Stimulated activated CD8-positive, alpha-beta memory T cell treated with anti-CD3 and anti-CD28 coated beads, Interleukin-7, amount 100 ng/mL, for 1 hour (primary cell): ENCODE measurements around the gene TCF23.
"Not testable (repeated sequence)": the region's sequence is repeated elsewhere in the genome, so short reads cannot be mapped to it uniquely, and the experiment has no call there.

Experiments used
- DNase-seq, 2 donors: peaks; one replicate each; pipeline ENCODE4 v3.0.0-alpha.2; 2020; ENCODE audit warnings: low read depth in 2 of 2

Gene TCF23

DNA sequence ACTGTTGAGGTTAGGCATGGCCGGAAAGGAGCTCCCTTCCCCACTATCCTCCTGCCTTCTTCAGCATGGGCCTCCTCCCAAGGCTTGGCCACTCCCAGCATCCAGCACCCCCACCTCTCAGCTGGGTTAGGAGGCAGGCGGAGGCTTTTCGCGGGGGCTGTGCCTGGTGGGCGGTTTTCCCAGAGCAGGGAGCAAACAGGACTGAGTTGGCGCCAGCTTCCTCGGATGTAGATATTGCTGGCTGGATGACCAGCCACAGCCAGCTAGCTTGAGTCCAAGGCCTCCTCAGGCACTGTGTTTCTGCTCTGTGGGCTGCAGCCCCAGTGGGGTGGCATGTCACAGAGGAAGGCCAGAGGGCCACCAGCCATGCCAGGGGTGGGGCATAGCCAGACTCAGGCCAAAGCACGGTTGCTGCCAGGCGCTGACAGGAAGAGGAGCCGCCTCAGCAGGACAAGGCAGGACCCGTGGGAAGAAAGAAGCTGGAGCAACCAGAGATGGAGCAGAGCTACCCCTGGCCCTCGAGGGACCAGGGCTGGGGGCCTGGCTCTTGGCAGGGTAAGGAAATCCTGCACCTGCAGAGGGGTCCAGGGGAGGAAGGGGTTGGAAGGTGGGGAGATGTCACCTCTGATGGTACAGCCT lies at the start of gene TCF23:
TSS of gene TCF23 (plus strand) at position 204 of the 639 bp plus-strand sequence. CDS start at position 334, 130 bp downstream.
- DNase-seq = no peak

DNA sequence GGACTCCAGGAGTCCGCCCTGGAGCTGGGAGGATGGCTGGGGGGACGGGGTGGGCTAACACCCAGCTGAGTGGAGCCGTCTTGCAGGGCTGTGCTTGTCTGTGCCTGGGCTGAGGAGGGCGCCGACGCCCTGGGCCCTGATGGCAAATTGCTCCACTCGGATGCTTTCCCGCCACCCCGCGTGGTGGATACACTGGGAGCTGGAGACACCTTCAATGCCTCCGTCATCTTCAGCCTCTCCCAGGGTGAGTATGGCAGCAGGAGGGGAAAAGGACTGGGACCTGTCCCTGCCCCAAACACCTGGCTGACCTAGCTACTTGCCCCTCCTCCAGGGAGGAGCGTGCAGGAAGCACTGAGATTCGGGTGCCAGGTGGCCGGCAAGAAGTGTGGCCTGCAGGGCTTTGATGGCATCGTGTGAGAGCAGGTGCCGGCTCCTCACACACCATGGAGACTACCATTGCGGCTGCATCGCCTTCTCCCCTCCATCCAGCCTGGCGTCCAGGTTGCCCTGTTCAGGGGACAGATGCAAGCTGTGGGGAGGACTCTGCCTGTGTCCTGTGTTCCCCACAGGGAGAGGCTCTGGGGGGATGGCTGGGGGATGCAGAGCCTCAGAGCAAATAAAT lies 49.4 kb upstream of the TCF23 start:
- no peak for DNase-seq

DNA sequence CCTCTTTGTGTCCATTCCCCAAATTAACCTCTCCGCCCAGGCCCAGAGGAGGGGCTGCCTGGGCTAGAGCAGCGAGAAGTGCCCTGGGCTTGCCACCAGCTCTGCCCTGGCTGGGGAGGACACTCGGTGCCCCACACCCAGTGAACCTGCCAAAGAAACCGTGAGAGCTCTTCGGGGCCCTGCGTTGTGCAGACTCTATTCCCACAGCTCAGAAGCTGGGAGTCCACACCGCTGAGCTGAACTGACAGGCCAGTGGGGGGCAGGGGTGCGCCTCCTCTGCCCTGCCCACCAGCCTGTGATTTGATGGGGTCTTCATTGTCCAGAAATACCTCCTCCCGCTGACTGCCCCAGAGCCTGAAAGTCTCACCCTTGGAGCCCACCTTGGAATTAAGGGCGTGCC lies 48.8 kb upstream of the TCF23 start:
- DNase-seq = no peak

DNA sequence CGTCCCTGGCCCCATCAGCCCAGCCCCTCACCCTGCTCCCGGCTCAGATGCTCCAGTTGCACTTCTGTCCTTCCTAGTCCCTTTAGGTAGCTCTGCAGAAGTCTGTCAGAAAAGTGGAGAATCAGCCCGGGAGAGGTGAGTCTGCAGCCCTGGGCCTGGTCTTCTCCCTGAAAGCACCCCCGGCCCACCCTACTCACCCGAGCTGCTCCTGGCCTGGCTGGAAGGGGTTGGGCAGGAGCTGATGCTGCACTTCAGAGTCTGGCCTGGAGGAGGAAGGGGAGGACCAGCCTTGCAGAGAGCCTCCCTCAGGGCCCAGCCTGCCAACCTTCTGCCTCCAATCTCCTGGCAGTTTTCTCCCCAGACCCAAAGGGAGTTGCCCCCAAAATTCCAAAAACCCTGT lies 46.5 kb upstream of the TCF23 start:
- no peak for DNase-seq

DNA sequence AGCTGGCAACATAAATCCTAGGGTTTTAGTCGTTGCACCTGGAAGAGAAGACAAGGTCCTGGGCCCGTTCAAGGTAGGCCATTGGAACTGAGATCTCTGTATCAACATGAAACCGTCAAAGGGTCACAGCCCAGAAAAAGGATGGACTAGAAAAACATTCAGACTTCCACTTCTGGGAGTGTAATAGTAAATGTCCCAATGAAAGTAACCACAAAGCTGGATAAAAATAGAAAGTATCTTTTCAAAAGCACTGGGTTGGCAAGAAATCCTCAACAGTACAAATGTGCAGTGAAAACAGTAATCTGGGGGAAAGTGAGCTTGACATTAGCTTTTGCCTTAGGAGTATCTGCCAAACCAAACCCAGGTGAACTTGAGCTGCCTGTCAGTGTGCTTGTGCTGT lies 42.8 kb upstream of the TCF23 start:
- no peak for DNase-seq

DNA sequence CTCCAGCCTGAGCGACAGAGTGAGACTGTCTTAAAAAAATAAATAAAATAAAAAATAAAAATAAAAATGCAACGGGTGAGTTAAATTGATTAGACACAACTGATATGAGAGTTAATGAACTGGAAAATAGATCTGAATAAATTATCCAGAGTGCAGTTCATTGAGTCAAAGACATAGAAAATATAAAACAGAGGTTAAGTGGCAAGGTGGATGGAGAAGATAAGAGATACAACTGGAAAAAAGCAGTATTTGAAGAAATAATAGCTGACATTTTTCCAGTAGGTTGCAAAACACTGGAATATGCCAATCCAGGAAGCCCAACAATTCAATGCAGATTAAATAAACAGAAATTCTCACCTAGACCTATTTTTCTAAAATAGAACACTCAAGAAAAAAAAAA lies 40.6 kb upstream of the TCF23 start:
- DNase-seq = no peak

DNA sequence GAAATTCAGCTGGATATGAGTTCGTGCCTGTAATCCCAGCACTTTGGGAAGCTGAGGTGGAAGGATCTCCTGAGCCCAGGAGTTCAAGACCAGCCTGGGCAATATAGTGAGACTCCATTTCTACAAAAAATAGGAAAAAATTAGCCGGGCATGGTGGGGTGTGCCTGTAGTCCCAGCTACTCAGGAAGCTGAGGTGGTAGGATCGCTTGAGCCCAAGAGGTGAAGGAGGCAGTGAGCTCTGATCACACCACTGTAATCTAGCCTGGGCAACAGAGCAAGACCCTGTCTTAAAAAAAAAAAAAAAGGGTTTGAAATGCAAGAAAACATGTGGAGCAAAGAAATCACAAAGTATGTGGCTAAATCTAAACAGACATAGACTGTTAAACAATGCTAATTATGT lies 39.7 kb upstream of the TCF23 start:
- no peak for DNase-seq

DNA sequence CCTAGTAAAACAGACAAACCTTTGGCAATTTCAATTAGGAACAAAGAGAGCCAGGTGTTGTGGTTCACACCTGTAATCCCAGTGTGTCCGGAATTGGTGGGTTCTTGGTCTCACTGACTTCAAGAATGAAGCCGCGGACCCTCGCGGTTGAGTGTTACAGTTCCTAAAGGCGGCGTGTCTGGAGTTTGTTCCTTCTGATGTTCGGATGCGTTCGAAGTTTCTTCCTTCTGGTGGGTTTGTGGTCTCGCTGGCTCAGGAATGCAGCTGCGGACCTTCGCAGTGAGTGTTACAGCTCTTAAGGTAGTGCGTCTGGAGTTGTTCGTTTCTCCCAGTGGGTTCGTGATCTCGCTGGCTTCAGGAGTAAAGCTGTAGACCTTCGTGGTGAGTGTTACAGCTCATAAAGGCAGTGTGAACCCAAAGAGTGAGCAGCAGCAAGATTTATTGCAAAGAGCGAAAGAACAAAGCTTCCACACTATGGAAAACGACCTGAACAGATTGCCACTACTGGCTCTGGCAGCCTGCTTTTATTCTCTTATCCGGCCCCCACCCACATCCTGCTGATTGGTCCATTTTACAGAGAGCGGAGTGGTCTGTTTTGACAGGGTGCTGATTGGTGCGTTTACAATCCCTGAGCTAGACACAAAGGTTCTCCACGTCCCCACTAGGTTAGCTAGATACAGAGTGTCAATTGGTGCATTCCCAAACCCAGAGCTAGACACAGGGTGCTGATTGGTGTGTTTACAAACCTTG lies 38.0 kb upstream of the TCF23 start:
- DNase-seq = not testable (repeated sequence)

DNA sequence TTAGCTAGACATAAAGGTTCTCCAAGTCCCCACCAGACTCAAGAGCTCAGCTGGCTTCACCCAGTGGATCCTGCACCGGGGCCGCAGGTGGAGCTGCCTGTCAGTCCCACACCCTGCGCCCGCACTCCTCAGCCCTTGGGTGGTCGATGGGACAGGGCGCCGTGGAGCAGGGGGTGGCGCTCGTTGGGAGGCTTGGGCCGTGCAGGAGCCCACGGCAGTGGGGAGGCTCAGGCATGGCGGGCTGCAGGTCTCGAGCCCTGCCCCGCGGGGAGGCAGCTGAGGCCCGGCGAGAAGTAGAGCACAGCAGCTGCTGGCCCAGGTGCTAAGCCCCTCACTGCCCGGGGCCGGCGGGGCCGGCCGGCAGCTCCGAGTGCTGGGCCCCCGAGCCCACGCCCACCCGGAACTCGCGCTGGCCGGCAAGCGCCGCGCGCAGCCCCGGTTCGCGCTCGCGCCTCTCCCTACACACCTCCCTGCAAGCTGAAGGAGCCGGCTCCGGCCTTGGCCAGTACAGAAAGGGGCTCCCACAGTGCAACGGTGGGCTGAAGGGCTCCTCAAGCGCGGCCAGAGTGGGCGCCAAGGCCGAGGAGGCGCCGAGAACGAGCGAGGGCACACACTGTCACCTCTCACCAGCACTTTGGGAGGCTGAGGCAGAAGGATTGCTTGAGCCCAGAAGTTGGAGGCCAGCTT lies 37.3 kb upstream of the TCF23 start:
- not testable (repeated sequence) for DNase-seq

DNA sequence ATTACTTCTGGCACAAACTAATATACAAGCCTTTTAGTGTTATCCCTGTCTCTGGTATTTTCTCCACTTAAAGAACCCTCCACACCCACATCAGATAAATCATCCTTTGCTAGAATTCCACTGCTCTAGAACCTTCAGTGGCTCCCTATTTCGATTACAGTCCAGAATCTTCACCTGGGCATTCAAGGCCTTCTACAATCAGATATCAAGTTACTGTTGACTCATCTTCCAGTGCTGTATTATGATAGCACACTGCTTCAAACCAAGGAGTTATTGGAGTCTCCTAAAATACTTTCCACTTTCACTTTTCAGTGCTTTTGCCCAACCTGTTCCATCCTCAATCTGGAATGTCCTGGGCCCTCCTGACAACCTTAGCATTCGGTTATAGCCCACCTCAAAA lies 33.3 kb upstream of the TCF23 start:
- DNase-seq = no peak

DNA sequence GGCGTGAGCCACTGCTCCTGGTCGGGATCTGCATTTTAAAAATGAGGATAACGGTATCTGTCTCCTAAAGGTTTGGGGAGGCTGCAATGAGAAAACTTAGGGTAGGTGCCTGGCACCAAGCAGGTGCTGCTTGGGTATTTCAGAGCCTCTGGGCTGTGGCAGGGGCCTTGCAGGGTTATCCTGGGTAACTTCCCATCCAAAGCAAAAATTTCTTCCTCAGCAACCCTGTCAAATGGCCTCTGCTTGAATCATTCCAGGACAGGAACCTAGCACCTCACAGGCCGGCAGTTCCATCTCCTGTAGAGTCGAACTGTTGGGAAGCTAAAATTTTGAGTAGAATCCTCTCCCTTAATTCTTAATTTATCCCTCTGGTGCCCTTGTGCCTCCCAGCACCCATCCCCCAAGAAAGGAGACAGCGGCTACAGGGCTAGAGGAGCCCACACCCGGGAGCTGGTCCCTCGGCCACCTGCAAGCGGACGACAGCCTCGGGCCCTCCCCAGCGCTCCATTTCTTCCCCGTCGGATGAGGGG lies 30.7 kb upstream of the TCF23 start:
- no peak for DNase-seq

DNA sequence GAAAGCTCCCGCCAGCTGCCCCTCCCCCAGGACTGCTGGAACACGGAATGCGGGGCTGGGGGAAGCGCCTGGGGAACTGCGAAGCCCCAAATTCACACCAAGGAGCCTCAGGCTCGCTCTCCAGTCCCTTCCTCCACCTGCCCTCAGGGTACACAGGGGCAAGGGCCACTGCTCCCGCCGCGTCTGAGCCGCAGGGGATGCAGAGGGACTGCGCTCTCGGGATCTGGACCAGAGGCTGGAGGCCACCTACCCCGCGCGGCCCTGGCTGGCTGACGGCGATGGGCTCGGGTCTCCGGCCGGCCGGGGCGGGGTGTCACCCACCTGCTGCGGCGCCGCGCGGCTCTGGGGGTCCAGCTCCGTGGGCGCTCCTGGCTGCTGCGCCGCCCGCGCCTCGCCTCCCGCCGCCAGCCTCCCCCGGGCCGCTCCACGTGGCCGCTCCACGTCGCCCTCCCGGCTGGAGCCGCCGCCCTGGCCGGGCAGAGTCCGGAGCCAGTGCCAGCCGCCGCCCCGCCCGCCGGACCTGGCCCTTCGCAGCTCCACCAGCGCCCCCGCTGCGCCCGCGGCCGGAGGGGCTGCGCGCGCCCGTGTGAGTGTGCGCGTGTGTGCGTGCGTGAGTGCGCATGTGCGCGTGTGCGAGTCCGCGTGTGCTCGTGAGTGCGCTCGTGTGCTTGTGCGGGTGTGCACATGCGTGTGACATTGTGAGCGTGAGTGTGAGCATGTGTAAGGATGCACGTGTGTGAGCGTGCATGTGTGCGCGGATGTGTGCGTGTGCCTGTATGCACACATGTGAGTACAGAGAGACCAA lies 30.1 kb upstream of the TCF23 start, which contains the start of gene CGREF1:
TSS of gene CGREF1 (minus strand) at position 604 of the 805 bp plus-strand sequence. CDS start 14,762 bp downstream, outside the sequence.
- no peak for DNase-seq

DNA sequence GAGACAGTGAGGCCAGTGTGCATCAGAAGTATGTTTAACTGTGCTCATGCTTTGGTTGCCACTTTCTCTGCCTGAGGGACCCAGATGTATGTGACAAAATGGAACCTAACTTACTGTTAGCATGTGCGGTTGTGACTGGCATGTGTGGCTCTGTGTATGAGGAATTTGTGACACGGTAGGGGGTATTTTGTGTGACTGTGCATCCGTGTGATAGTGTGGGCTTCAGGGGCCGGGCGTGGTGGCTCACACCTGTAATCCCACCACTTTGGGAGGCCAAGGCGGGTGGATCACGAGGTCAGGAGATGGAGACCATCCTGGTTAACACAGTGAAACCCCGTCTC lies 29.5 kb upstream of the TCF23 start:
- not testable (repeated sequence) for DNase-seq

DNA sequence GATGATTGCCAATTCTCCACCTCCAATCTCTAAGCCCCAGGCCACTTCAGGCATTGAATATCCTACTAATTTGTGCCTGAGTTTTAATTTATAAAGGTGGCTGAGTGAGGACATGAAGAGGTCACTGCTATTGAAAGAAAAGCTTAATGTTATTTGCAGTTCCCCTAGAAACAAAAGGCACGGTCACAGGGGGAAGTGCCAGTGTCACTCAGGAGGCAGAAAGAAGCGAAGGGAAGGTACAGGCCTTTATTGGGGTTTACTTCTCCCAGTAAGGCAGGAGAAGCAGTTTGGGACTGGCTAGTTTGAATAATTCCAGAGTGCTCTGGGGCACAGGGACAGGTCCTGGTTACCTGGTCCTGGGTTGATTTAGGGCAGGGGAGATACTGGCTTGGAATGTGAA lies 26.9 kb upstream of the TCF23 start:
- no peak for DNase-seq

DNA sequence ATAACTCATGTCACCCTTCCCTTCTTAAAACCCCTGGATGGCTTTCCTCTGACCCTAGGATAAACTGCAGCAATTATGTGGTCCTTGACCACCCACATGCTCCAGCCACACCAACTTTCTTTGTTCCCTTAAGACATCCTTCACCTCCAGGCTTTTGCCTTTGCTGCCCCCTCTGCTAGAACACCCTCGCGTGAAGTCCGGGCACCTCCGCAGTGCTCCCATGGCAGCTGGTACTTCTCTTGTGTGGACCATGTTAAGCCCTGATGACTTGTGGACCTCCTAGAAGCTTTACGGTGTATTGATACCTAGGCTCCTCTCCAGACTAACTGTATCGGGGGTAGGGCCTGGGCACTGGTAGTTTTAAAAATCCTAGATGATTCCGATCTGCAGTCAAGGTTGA lies 26.0 kb upstream of the TCF23 start:
- no peak for DNase-seq

DNA sequence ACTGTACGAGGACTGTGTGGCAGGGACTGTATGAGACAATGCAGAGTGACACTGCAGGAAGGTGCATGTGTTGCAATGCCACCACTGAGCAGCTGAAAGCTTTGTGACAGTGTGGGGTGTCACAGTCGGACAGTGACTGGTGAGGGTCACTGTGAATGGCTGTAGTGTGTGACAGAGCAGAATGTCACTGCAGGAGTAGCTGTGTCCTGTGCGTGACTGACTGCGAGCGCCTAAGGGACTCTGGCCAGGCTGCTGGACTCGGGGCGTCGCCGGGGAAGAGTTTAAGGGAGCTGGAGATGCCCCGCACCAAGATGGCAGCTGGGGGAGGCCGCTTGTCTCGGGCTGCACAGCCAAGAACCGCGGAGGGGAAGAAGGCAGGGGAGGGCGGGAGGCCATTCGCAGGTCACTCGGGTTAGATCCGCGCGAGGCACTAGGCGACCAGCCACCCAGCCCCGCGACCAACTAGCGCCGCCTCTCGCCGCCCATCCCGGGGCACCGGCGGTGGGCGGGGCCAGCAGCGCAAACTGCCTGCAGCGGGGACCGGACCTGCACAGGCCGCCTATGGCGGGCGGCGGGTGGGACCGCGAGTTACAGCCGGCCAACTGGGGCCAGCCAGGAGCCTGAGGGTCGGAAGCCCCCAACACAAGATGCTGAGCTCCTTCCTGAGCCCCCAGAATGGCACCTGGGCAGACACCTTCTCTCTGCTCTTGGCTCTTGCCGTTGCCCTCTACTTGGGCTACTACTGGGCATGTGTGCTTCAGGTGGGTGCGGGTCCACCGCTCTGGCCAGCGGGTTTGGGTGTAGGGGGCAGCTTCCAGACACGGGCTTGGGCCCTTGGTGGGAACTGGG lies 25.3 kb upstream of the TCF23 start, which contains the start of gene ABHD1:
TSS of gene ABHD1 (plus strand) at position 514 of the 849 bp plus-strand sequence. CDS start at position 648, 134 bp downstream.
- DNase-seq = peak; percentile 30 to 41

DNA sequence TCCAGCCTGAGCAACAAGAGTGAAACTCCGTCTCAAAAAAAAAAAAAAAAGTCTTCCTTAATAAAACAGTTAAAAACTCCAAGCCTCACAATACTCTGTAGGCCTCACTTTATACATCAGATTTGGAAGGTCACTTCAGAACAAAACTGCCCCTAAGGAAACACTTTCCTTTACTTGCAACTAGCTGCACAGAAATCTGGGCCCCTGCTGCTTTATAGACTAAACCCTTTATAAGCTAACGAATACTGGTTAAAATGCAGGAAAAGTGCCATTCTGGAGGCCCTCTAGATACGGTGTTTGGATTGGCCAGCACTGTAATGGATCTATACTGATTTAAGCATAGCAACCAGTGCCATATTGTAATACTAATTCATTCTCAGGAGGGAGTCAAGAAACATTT lies 23.7 kb upstream of the TCF23 start:
- DNase-seq = no peak

DNA sequence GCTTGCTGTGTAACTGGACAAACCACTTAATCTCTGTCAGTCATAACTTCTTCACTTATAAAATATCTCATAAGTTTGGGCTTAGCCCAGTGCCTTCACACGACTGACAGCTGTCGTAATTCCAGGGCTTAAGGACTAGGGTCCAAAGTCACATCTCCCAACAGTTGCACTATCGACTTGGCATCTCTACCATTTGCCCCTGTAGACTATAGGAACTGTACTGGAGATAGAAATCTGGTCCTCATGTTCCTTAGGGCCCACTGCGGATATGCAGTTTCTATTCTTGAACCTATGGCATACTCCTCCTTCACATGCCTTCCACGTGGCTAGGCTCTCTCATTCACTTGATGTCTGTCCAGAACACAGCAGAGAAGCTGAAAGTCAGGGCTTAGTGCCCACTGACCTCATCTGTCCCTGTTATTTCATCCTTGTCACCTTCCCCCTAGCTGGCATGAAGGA lies 22.5 kb upstream of the TCF23 start:
- DNase-seq = no peak

DNA sequence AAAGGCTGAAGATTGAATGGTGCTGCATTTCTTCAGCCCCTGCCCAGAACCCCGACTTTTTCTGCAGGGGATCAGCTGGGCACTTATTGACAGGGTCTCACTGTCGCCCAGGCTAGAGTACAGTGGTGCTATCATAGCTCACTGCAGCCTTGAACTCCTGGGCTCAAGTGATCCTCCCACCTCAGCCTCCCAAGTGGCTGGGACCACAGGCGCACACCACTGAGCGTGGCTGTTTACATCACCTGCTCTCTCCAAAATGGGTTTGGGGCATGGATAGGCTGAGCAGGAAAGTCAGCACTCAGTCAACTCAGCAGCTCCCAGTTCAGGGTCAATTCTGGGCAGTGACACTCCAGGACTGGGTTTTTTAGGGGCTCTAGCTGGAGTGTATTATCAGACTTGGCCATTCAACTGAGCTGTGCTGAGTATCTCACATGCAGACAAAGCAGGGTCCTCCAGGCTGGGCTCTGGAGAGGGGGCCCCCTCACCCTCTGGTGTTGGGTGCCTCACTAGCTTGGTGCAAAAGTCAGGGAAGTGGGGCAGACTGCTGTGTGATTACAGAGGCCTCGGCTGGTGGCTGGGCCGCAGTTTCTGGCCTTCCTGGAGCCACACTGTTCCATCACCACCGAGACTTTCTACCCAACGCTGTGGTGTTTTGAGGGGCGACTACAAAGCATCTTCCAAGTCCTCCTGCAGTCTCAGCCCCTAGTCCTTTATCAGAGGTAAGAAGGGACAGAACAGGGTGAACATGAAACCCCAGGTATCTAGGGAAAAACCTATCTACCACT lies 20.7 kb upstream of the TCF23 start:
- no peak for DNase-seq
